Measurements from ENCODE around the gene SNX9. TPM values are rescaled to one million over a fixed set of nuclear protein-coding genes. Genes with fewer than 3 reads are reported as not detected.

The SNX9 gene
- total RNA-seq, 1 donor from 2014 or later: 53.4 TPM

GRCh38 chr6:157908369-157909281 is 85.6 kb downstream of the SNX9 start:
- DNase-seq (ENCODE audit: low spot score): no peak
- intact Hi-C loops (cut with micrococcal nuclease): loop anchor here (2.0 kb wide), 2 partner anchors 16 to 42 kb away; no protein-coding TSS in a partner anchor
- no peak overlapping the region for H3K4me3 Mint-ChIP-seq
- H3K9me3 Mint-ChIP-seq: no peaks in the 10 kb centered on the region
- H3K4me1 Mint-ChIP-seq (ENCODE audit: low read depth): peaks cover 15% of the 10 kb centered on the region
- H3K27ac Mint-ChIP-seq: peak overlapping the region; percentile 2
- peaks cover 49% of the 10 kb centered on the region for H3K36me3 Mint-ChIP-seq (ENCODE audit: low read depth)
- no peaks in the 10 kb centered on the region for H3K27me3 Mint-ChIP-seq (ENCODE audit: insufficient read depth)

GRCh38 chr6:157909282-157909664 is 86.2 kb downstream of the SNX9 start:
- intact Hi-C loops (cut with micrococcal nuclease): loop anchor here (2.0 kb wide), 2 partner anchors 16 to 42 kb away; no protein-coding TSS in a partner anchor
- Mint-ChIP-seq H3K9me3 (no peaks in the 10 kb centered on the region), H3K4me1 (ENCODE audit: low read depth) (peaks cover 15% of the 10 kb centered on the region), H3K36me3 (ENCODE audit: low read depth) (peaks cover 52% of the 10 kb centered on the region), H3K4me3 (no peak overlapping the region), H3K27ac (no peak overlapping the region), H3K27me3 (ENCODE audit: insufficient read depth) (no peaks in the 10 kb centered on the region)
- no peak for DNase-seq (ENCODE audit: low spot score)

- Mint-ChIP-seq H3K36me3 (ENCODE audit: low read depth) (peaks cover 48% of the 10 kb centered on the region), H3K27ac (no peak overlapping the region)
- intact Hi-C loops (cut with micrococcal nuclease): no loop called here
Measured at GRCh38 chr6:157911278-157911677, 88.2 kb downstream of the SNX9 start.

GRCh38 chr6:157911786-157912185 is 88.7 kb downstream of the SNX9 start:
- Mint-ChIP-seq H3K4me1 (ENCODE audit: low read depth) (peaks cover 15% of the 10 kb centered on the region), H3K9me3 (no peaks in the 10 kb centered on the region), H3K27me3 (ENCODE audit: insufficient read depth) (no peaks in the 10 kb centered on the region), H3K36me3 (ENCODE audit: low read depth) (peaks cover 49% of the 10 kb centered on the region), H3K4me3 (no peak overlapping the region), H3K27ac (no peak overlapping the region)
- no peak for DNase-seq (ENCODE audit: low spot score)
- intact Hi-C loops (cut with micrococcal nuclease): no loop called here

More at GRCh38 chr6:157911278-157911677, 88.2 kb downstream of the SNX9 start:
- no peaks in the 10 kb centered on the region for H3K9me3 Mint-ChIP-seq
- H3K27me3 Mint-ChIP-seq (ENCODE audit: insufficient read depth): no peaks in the 10 kb centered on the region
- H3K4me3 Mint-ChIP-seq: no peak overlapping the region
- no peak for DNase-seq (ENCODE audit: low spot score)
- peaks cover 15% of the 10 kb centered on the region for H3K4me1 Mint-ChIP-seq (ENCODE audit: low read depth)

GRCh38 chr6:157912326-157912725 is 89.3 kb downstream of the SNX9 start:
- no peak overlapping the region for H3K4me3 Mint-ChIP-seq
- intact Hi-C loops (cut with micrococcal nuclease): no loop called here
- no peaks in the 10 kb centered on the region for H3K9me3 Mint-ChIP-seq
- no peak for DNase-seq (ENCODE audit: low spot score)
- H3K27me3 Mint-ChIP-seq (ENCODE audit: insufficient read depth): no peaks in the 10 kb centered on the region
- H3K4me1 Mint-ChIP-seq (ENCODE audit: low read depth): peaks cover 15% of the 10 kb centered on the region
- peaks cover 53% of the 10 kb centered on the region for H3K36me3 Mint-ChIP-seq (ENCODE audit: low read depth)
- H3K27ac Mint-ChIP-seq: no peak overlapping the region

- intact Hi-C loops (cut with micrococcal nuclease): no loop called here
- H3K36me3 Mint-ChIP-seq (ENCODE audit: low read depth): peaks cover 76% of the 10 kb centered on the region
- H3K27me3 Mint-ChIP-seq (ENCODE audit: insufficient read depth): no peaks in the 10 kb centered on the region
- no peak for DNase-seq (ENCODE audit: low spot score)
- peaks cover 3% of the 10 kb centered on the region for H3K9me3 Mint-ChIP-seq
- H3K4me3 Mint-ChIP-seq: no peak overlapping the region
- no peaks in the 10 kb centered on the region for H3K4me1 Mint-ChIP-seq (ENCODE audit: low read depth)
- H3K27ac Mint-ChIP-seq: no peak overlapping the region
Measured at GRCh38 chr6:157921685-157922367, 98.8 kb downstream of the SNX9 start.

- Mint-ChIP-seq H3K4me1 (ENCODE audit: low read depth) (no peaks in the 10 kb centered on the region), H3K36me3 (ENCODE audit: low read depth) (peaks cover 65% of the 10 kb centered on the region), H3K4me3 (no peak overlapping the region), H3K27me3 (ENCODE audit: insufficient read depth) (no peaks in the 10 kb centered on the region), H3K27ac (no peak overlapping the region), H3K9me3 (no peaks in the 10 kb centered on the region)
- intact Hi-C loops (cut with micrococcal nuclease): no loop called here
- no peak for DNase-seq (ENCODE audit: low spot score)
Measured at GRCh38 chr6:157925771-157926170, 102.7 kb downstream of the SNX9 start.

- Mint-ChIP-seq H3K9me3 (no peaks in the 10 kb centered on the region), H3K36me3 (ENCODE audit: low read depth) (peaks cover 55% of the 10 kb centered on the region)
Measured at GRCh38 chr6:157927011-157927410, 104.0 kb downstream of the SNX9 start.

GRCh38 chr6:157928428-157928827 is 105.4 kb downstream of the SNX9 start:
- no peak overlapping the region for H3K27ac Mint-ChIP-seq

More at GRCh38 chr6:157927011-157927410, 104.0 kb downstream of the SNX9 start:
- intact Hi-C loops (cut with micrococcal nuclease): no loop called here
- no peak for DNase-seq (ENCODE audit: low spot score)
- Mint-ChIP-seq H3K4me3 (no peak overlapping the region), H3K4me1 (ENCODE audit: low read depth) (no peaks in the 10 kb centered on the region), H3K27me3 (ENCODE audit: insufficient read depth) (no peaks in the 10 kb centered on the region), H3K27ac (no peak overlapping the region)

GRCh38 chr6:157929076-157929475 is 106.0 kb downstream of the SNX9 start:
- H3K4me1 Mint-ChIP-seq (ENCODE audit: low read depth): no peaks in the 10 kb centered on the region
- DNase-seq (ENCODE audit: low spot score): no peak
- H3K4me3 Mint-ChIP-seq: no peak overlapping the region
- no peaks in the 10 kb centered on the region for H3K9me3 Mint-ChIP-seq
- H3K27me3 Mint-ChIP-seq (ENCODE audit: insufficient read depth): no peaks in the 10 kb centered on the region
- H3K36me3 Mint-ChIP-seq (ENCODE audit: low read depth): peaks cover 50% of the 10 kb centered on the region
- no peak overlapping the region for H3K27ac Mint-ChIP-seq
- intact Hi-C loops (cut with micrococcal nuclease): no loop called here

More at GRCh38 chr6:157928428-157928827, 105.4 kb downstream of the SNX9 start:
- no peak for DNase-seq (ENCODE audit: low spot score)
- no peaks in the 10 kb centered on the region for H3K9me3 Mint-ChIP-seq
- intact Hi-C loops (cut with micrococcal nuclease): no loop called here
- no peaks in the 10 kb centered on the region for H3K4me1 Mint-ChIP-seq (ENCODE audit: low read depth)
- no peak overlapping the region for H3K4me3 Mint-ChIP-seq
- H3K36me3 Mint-ChIP-seq (ENCODE audit: low read depth): peaks cover 51% of the 10 kb centered on the region
- H3K27me3 Mint-ChIP-seq (ENCODE audit: insufficient read depth): no peaks in the 10 kb centered on the region

- Mint-ChIP-seq H3K9me3 (no peaks in the 10 kb centered on the region), H3K4me1 (ENCODE audit: low read depth) (no peaks in the 10 kb centered on the region), H3K27me3 (ENCODE audit: insufficient read depth) (no peaks in the 10 kb centered on the region), H3K27ac (no peak overlapping the region), H3K4me3 (no peak overlapping the region), H3K36me3 (ENCODE audit: low read depth) (peaks cover 49% of the 10 kb centered on the region)
- no peak for DNase-seq (ENCODE audit: low spot score)
- intact Hi-C loops (cut with micrococcal nuclease): no loop called here
Measured at GRCh38 chr6:157929765-157930319, 106.8 kb downstream of the SNX9 start.

GRCh38 chr6:157935786-157936185 is 112.7 kb downstream of the SNX9 start:
- Mint-ChIP-seq H3K4me1 (ENCODE audit: low read depth) (peaks cover 6% of the 10 kb centered on the region), H3K36me3 (ENCODE audit: low read depth) (peaks cover 51% of the 10 kb centered on the region)
- intact Hi-C loops (cut with micrococcal nuclease): no loop called here

GRCh38 chr6:157937318-157937717 is 114.3 kb downstream of the SNX9 start:
- DNase-seq (ENCODE audit: low spot score): no peak
- no peak overlapping the region for H3K27ac Mint-ChIP-seq
- peaks cover 6% of the 10 kb centered on the region for H3K4me1 Mint-ChIP-seq (ENCODE audit: low read depth)
- peaks cover 63% of the 10 kb centered on the region for H3K36me3 Mint-ChIP-seq (ENCODE audit: low read depth)
- H3K27me3 Mint-ChIP-seq (ENCODE audit: insufficient read depth): no peaks in the 10 kb centered on the region
- no peak overlapping the region for H3K4me3 Mint-ChIP-seq
- no peaks in the 10 kb centered on the region for H3K9me3 Mint-ChIP-seq
- intact Hi-C loops (cut with micrococcal nuclease): no loop called here

More at GRCh38 chr6:157935786-157936185, 112.7 kb downstream of the SNX9 start:
- Mint-ChIP-seq H3K4me3 (no peak overlapping the region), H3K9me3 (no peaks in the 10 kb centered on the region), H3K27ac (no peak overlapping the region), H3K27me3 (ENCODE audit: insufficient read depth) (no peaks in the 10 kb centered on the region)
- no peak for DNase-seq (ENCODE audit: low spot score)
